Smooth muscle cell (in vitro differentiated cells): ENCODE results near the gene WDCP. TPM values are rescaled to one million over a fixed set of nuclear protein-coding genes. Genes with fewer than 3 reads are reported as not detected.

ENCODE experiments used
- DNase-seq: peaks from one replicate; lab custom pipeline; 2025; ENCODE audit not compliant: unreplicated experiment; lab: John Stamatoyannopoulos, UW
- H2AFZ ChIP-seq: fragments of 200-600 bp; sonication (generic); 2 replicates; pipeline ENCODE4 v1.6.0; 2016; ENCODE audit warnings: antibody characterized with exemption, low read depth, mild to moderate bottlenecking
- H3F3A ChIP-seq: fragments of 200-600 bp; sonication (generic); 2 replicates; pipeline ENCODE4 v1.6.0; 2017; ENCODE audit warnings: antibody characterized with exemption, low read depth
- H3K27ac ChIP-seq: fragments of 200-600 bp; sonication (generic); 2 replicates; pipeline ENCODE4 v1.5.1; 2016; ENCODE audit warnings: low read depth, mild to moderate bottlenecking
- H3K27me3 ChIP-seq: fragments of 200-600 bp; sonication (generic); 2 replicates; pipeline ENCODE4 v1.6.1; 2016; ENCODE audit warnings: low read depth, mild to moderate bottlenecking
- H3K36me3 ChIP-seq: fragments of 200-600 bp; sonication (generic); 2 replicates; pipeline ENCODE4 v1.5.1; 2016; ENCODE audit warnings: low read depth
- H3K4me1 ChIP-seq: fragments of 200-600 bp; sonication (generic); 2 replicates; pipeline ENCODE4 v1.5.1; 2016; ENCODE audit warnings: low read depth
- H3K4me2 ChIP-seq: fragments of 200-600 bp; sonication (generic); 2 replicates; pipeline ENCODE4 v1.6.0; 2016; ENCODE audit warnings: mild to moderate bottlenecking
- H3K4me3 ChIP-seq: fragments of 200-600 bp; sonication (generic); 2 replicates; pipeline ENCODE4 v1.5.1; 2016; ENCODE audit warnings: mild to moderate bottlenecking
- H3K79me2 ChIP-seq: fragments of 200-600 bp; sonication (generic); 2 replicates; pipeline ENCODE4 v1.6.0; 2016; ENCODE audit warnings: low read depth, mild to moderate bottlenecking
- H3K9ac ChIP-seq: fragments of 200-600 bp; sonication (generic); 2 replicates; pipeline ENCODE4 v1.6.0; 2016; ENCODE audit warnings: low read depth
- H3K9me3 ChIP-seq: fragments of 200-600 bp; sonication (generic); replicated peaks from 2 replicates; pipeline ENCODE4 v1.5.1; 2016; ENCODE audit warnings: low read depth
- H4K20me1 ChIP-seq: fragments of 200-600 bp; sonication (generic); 2 replicates; pipeline ENCODE4 v1.6.0; 2016; ENCODE audit warnings: low read depth
- WGBS: methylation state at CpG from one replicate; pipeline ENCODE4 v1.1.7; 2016; ENCODE audit warnings: low lambda C conversion rate; 5-methylcytosine and 5-hydroxymethylcytosine counted together
- polyA plus RNA-seq: library from polyadenylated mRNA; unstranded; fragments of >200 nt; fragmentation: Nextera tagmentation; extraction: Ambion mirVana; gene quantifications from 2 replicates; pipeline ENCODE4 v1.2.1, GENCODE V29; 2016
- total RNA-seq: library from RNA; depleted of rRNA; stranded (reverse); fragments of >200 nt; gene quantifications from 2 replicates; pipeline ENCODE4 v1.2.3, GENCODE V29; 2014
- TF ChIP-seq, protein P1 (sequence below): fragments of 200-600 bp; sonication (generic); IDR thresholded peaks from 2 replicates; pipeline ENCODE4 v1.5.1; 2017; ENCODE audit warnings: borderline replicate concordance, mild to moderate bottlenecking, antibody characterized with exemption; ENCODE audit not compliant: insufficient read depth, poor library complexity, severe bottlenecking

The WDCP gene
- total and polyA plus RNA-seq, 2 experiments from 2014 or later = 3.1 to 7.7 TPM

DNA sequence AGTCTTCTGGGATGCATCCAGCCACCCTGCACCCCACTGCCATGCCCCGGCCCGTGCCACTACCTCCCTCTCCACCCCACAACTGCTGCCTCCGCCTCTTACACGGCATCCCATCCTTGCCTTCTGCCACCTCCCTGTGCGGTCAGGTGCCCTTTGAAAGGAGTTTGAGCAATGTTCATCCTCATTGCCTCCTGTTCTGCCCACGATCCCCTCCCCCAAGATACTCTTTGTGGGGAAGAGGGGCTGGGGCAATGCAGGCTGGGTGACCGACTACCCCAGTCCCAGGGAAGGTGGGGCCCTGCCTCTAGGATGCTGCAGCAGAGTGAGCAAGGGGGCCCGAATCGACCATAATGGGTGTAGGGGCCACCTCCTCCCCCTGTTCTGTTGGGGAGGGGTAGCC, 28.9 kb downstream of the WDCP start:
- Histone ChIP-seq H2AFZ (no peak overlapping the region), H3K4me1 (no peaks in the 10 kb centered on the region), H3K4me2 (no peak overlapping the region), H3K9me3 (no peaks in the 10 kb centered on the region), H3K27me3 (no peaks in the 10 kb centered on the region), H3K36me3 (no peaks in the 10 kb centered on the region), H3K79me2 (no peaks in the 10 kb centered on the region), H3K27ac (no peak overlapping the region), H3K9ac (no peak overlapping the region), H3F3A (no peaks in the 10 kb centered on the region), H4K20me1 (no peaks in the 10 kb centered on the region), H3K4me3 (no peak overlapping the region)
- no peak for DNase-seq
- TF ChIP-seq, protein P1, sequence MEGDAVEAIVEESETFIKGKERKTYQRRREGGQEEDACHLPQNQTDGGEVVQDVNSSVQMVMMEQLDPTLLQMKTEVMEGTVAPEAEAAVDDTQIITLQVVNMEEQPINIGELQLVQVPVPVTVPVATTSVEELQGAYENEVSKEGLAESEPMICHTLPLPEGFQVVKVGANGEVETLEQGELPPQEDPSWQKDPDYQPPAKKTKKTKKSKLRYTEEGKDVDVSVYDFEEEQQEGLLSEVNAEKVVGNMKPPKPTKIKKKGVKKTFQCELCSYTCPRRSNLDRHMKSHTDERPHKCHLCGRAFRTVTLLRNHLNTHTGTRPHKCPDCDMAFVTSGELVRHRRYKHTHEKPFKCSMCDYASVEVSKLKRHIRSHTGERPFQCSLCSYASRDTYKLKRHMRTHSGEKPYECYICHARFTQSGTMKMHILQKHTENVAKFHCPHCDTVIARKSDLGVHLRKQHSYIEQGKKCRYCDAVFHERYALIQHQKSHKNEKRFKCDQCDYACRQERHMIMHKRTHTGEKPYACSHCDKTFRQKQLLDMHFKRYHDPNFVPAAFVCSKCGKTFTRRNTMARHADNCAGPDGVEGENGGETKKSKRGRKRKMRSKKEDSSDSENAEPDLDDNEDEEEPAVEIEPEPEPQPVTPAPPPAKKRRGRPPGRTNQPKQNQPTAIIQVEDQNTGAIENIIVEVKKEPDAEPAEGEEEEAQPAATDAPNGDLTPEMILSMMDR = no peak
- 87% methylated on average over 9 of the region's 9 CpGs for WGBS

DNA sequence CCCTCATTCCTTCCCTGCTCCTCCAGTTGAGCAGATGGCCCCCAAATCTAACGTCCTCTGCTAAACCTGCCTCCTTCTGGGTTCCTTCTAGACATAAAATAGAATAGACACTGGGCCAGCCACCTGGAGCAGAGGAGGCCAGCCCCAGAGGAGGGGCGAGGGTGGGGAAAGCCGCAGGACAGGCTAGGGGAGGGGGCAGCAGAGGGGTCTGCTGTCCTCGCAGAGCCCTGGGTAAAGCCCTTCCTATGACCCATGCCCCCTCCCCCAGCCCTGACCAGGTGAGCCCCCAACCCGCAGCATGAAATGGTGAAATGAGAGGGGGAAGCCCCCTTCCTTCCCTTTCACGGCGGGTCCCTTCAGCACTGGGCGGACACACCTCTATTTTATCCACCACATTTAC, 29.5 kb downstream of the WDCP start:
- no peak overlapping the region for H3K4me2 ChIP-seq
- H3K4me1 ChIP-seq = no peaks in the 10 kb centered on the region
- no peaks in the 10 kb centered on the region for H3K79me2 ChIP-seq
- H3K27ac ChIP-seq = no peak overlapping the region
- H3K9ac ChIP-seq = no peak overlapping the region
- no peaks in the 10 kb centered on the region for H3K36me3 ChIP-seq
- TF ChIP-seq, protein P1 = no peak
- no peak overlapping the region for H2AFZ ChIP-seq
- H3K27me3 ChIP-seq = no peaks in the 10 kb centered on the region
- H3F3A ChIP-seq = no peaks in the 10 kb centered on the region
- H4K20me1 ChIP-seq = no peaks in the 10 kb centered on the region
- H3K4me3 ChIP-seq = no peak overlapping the region
- DNase-seq = no peak
- no peaks in the 10 kb centered on the region for H3K9me3 ChIP-seq
- 95% methylated on average over 4 of the region's 8 CpGs for WGBS

DNA sequence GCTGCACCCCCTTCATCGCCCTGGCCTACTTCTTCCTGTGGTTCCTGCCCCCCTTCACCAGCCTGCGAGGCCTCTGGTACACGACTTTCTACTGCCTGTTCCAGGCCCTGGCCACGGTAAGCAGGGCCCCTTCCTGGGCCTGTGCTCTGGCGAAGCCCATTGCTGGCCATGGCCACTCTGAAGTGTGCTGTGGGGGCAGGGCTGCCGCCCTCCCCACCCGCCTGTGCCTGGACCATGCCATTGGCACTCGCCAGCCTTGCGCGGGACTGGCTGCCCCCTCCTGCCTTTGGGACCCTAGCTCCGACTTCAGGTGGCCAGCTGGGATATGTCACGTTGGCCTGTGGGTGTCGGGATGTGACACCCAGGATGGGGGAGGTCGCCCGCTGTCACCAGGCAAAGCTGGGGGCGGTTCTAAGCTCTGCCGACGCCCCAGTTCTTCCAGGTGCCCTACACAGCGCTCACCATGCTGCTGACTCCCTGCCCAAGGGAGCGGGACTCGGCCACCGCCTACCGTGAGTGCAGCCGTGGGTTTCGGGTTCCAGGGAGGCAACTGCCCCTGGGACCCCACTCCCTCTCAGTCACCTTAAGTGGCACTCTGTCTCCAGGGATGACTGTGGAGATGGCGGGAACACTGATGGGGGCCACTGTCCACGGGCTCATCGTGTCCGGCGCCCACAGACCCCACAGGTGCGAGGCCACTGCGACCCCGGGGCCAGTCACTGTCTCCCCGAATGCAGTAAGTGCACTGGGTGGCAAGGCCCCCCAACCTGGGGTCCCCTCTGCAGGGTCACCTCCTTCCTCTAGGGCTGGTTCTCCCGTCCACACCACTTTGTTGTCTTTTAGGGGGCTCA, 30.1 kb downstream of the WDCP start:
- H2AFZ ChIP-seq = no peak overlapping the region
- no peak for DNase-seq
- WGBS = 96% methylated on average over 35 of the region's 35 CpGs
- no peak overlapping the region for H3K4me3 ChIP-seq
- H4K20me1 ChIP-seq = no peaks in the 10 kb centered on the region
- H3K36me3 ChIP-seq = no peaks in the 10 kb centered on the region
- no peaks in the 10 kb centered on the region for H3K79me2 ChIP-seq
- no peak overlapping the region for H3K27ac ChIP-seq
- no peaks in the 10 kb centered on the region for H3K4me1 ChIP-seq
- H3K9ac ChIP-seq = no peak overlapping the region
- no peaks in the 10 kb centered on the region for H3K9me3 ChIP-seq
- no peaks in the 10 kb centered on the region for H3F3A ChIP-seq
- TF ChIP-seq, protein P1 = no peak
- no peaks in the 10 kb centered on the region for H3K27me3 ChIP-seq
- H3K4me2 ChIP-seq = no peak overlapping the region

DNA sequence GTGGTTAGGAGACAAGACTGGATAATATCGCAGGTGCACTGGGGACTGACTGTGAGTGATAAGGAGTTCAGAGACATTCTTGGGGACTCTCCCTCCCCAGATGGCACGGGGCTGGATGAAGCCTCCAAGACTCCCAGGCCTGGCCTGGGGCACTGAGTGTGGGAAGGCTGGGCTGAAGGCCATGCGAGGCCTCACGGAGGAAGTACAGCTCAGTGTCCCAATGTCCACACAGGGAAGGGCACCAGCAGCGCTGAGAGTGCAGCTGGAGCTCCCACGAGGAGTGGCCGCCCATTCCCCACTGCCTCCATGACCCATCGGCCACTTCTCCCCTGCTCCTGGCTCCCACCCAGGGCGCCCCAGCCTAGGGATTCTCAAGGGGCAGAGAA, 30.8 kb downstream of the WDCP start:
- Histone ChIP-seq H3K27me3 (peaks cover 5% of the 10 kb centered on the region), H2AFZ (no peak overlapping the region), H3K36me3 (no peaks in the 10 kb centered on the region), H3F3A (no peaks in the 10 kb centered on the region), H3K4me1 (no peaks in the 10 kb centered on the region), H4K20me1 (no peaks in the 10 kb centered on the region), H3K9me3 (no peaks in the 10 kb centered on the region), H3K79me2 (no peaks in the 10 kb centered on the region), H3K9ac (no peak overlapping the region), H3K27ac (no peak overlapping the region), H3K4me3 (no peak overlapping the region), H3K4me2 (no peak overlapping the region)
- TF ChIP-seq, protein P1 = no peak
- 91% methylated on average over 9 of the region's 9 CpGs for WGBS
- no peak for DNase-seq
